D721Med (cell line): ENCODE results near the gene LSM14A.

ENCODE experiments used
- DNase-seq: peaks from one replicate; pipeline ENCODE4 v3.0.0; 2011; ENCODE audit warnings: low spot score; ENCODE audit not compliant: insufficient read length
- FAIRE-seq: peaks from 2 replicates; lab custom pipeline; 2011; peaks lifted over from hg19 to GRCh38; lab: Jason Lieb, UNC
- TF ChIP-seq, protein P1 (sequence below): IDR thresholded peaks from 2 replicates; pipeline ENCODE4 v1.5.1; 2012; ENCODE audit warnings: mild to moderate bottlenecking, control low read depth; ENCODE audit not compliant: insufficient read depth; ENCODE audit errors: missing control alignments

The LSM14A gene

DNA sequence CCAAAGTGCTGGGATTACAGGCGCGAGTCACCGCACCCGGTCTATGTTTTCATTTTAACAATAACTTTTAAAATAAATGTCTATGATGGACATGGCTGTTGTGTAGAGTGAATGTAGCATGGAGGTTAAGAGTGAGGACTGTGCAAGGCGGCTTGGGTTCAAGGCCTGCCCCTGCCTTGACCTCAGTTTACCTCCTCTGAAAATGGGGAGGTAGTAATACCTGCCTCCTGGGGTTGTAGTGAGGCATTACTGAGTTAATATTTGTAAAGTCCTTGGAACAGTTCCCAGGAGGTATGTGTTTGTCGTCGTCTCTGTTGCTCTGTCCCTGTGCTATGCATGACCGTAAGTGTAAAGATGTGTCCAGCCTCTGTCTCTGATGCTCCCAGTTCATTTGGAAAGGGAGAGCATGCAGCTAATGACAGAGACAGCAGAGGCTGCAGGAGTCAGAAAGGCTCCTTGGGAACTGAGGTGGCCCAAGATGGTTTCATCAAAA lies 91.5 kb downstream of the LSM14A start:
- FAIRE-seq (no peak), DNase-seq (no peak)
- TF ChIP-seq, protein P1, sequence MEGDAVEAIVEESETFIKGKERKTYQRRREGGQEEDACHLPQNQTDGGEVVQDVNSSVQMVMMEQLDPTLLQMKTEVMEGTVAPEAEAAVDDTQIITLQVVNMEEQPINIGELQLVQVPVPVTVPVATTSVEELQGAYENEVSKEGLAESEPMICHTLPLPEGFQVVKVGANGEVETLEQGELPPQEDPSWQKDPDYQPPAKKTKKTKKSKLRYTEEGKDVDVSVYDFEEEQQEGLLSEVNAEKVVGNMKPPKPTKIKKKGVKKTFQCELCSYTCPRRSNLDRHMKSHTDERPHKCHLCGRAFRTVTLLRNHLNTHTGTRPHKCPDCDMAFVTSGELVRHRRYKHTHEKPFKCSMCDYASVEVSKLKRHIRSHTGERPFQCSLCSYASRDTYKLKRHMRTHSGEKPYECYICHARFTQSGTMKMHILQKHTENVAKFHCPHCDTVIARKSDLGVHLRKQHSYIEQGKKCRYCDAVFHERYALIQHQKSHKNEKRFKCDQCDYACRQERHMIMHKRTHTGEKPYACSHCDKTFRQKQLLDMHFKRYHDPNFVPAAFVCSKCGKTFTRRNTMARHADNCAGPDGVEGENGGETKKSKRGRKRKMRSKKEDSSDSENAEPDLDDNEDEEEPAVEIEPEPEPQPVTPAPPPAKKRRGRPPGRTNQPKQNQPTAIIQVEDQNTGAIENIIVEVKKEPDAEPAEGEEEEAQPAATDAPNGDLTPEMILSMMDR, result no peak

DNA sequence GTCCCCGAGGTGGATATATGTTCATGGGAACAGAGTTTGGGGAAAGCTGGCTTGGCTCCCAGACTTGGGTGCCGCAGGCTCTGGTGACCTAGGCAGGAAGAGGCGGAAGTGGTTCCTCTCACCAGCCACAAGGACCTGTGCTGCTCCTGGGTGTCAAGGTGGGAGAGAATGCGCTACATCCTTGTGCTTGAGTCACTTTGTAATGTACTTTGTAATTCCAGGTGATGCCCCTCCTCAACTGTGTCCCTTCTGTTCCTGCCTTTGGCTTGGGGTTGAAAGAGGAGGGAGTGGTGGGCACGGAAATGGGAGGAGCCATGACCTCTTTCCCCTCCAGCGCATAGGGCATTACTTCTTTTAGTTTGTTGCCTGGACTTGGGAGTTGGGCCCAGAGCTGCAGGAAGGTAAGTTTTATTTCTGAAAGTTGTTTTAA lies 92.9 kb downstream of the LSM14A start:
- DNase-seq (no peak), FAIRE-seq (no peak)
- TF ChIP-seq, protein P1, result no peak

GRCh38 chr19:34269081-34269480 lies 96.8 kb downstream of the LSM14A start:
- no peak for FAIRE-seq

GRCh38 chr19:34269489-34269888 lies 97.2 kb downstream of the LSM14A start:
- DNase-seq, result no peak
- TF ChIP-seq, protein P1, result no peak
- no peak for FAIRE-seq

More at GRCh38 chr19:34269081-34269480, 96.8 kb downstream of the LSM14A start:
- TF ChIP-seq, protein P1, result no peak
- no peak for DNase-seq

- TF ChIP-seq, protein P1, result no peak
- FAIRE-seq, result no peak
- no peak for DNase-seq
Observed at GRCh38 chr19:34269968-34270621, 97.8 kb downstream of the LSM14A start.

DNA sequence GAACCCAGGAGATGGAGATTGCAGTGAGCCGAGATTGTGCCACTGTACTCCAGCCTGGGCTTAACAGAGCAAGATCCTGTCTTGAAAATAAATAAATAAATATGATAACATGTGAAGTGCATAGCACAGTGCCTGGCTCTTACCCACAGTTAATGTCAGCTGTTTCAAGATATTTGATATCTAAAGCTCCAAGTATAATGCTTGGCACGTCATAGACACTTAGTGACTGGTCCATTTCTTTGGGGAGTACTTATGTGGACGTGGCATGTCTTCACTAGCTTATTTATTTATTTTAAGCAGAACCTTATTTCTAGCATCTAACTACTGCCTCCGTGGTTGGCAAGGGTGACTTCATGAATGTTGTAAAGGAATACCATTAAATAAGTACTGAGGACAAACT lies 100.8 kb downstream of the LSM14A start:
- TF ChIP-seq, protein P1, result no peak
- no peak for FAIRE-seq
- DNase-seq, result no peak

DNA sequence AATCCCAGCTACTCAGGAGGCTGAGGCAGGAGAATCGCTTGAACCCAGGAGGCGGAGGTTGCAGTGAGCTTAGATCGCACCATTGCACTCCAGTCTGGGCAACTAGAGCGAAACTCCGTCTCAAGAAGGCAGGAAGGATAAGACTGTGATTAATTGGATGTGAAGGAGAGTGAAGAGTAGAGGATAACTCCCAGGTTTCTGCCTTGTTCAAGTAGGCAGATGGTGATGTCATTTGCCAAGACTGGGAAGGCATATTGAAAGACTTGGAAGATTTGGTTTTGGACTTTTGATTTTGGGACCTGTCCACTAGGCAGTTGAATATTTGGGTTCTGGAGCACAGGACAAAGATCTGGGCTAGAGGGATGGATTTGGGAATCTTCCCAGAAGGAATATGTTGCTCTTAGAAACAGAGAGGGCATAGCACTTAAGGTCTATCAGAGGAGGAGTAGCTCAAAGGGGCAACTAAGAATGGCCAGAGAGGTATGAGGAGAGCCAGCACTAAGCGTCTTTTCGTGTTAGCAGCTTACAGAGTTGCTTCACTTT lies 102.1 kb downstream of the LSM14A start:
- TF ChIP-seq, protein P1, result no peak
- no peak for DNase-seq
- no peak for FAIRE-seq
